Motor neuron (in vitro differentiated cells): ENCODE measurements around the gene PEX14. TPM values are rescaled to one million over a fixed set of nuclear protein-coding genes. Genes with fewer than 3 reads are reported as not detected.
A peak's percentile ranks its signal among the peaks of the same experiment; 100 is the strongest.

Experiments
- ATAC-seq, 8 experiments: fragments of 200-7000 bp; cut with Tn5 transposase; replicated peaks in 6 of 8; 2 replicates each; pipeline ENCODE4 v1.8.0; 2021; ENCODE audit warnings: mild to moderate bottlenecking in 8 of 8, moderate library complexity in 8 of 8
- H3K27ac ChIP-seq, 2 donors: fragments of 250-450 bp; sonication (Bioruptor Pico); 2 replicates each; pipeline ENCODE4 v1.9.0; 2021; ENCODE audit warnings: antibody characterized with exemption in 2 of 2, mild to moderate bottlenecking in 2 of 2, moderate library complexity in 1 of 2
- H3K4me1 ChIP-seq, 2 donors: fragments of 250-450 bp; sonication (Bioruptor Pico); replicated peaks in 1 of 2; 2 replicates each; pipeline ENCODE4 v1.6.1; 2021; ENCODE audit warnings: antibody characterized with exemption in 2 of 2, mild to moderate bottlenecking in 2 of 2, moderate library complexity in 1 of 2
- H3K4me3 ChIP-seq, 5 donors: fragments of 250-450 bp; sonication (Bioruptor Pico); 2 replicates each; pipeline ENCODE4 v1.9.0; 2021; ENCODE audit warnings: antibody characterized with exemption in 5 of 5, mild to moderate bottlenecking in 5 of 5, moderate library complexity in 4 of 5
- WGBS, 10 experiments: fragments of 450-650 bp; shearing (Covaris generic); methylation state at CpG; one replicate each; pipeline ENCODE4 v1.0.0; 2022; 5-methylcytosine and 5-hydroxymethylcytosine counted together
- in situ Hi-C, 9 experiments: fragments of 400-800 bp; cut with MboI; loops; one replicate each; pipeline ENCODE4 v1.15.0; 2021; ENCODE audit warnings: low sequenced_read_pairs in 9 of 9, low pct_unique_long_range_greater_than_20kb in 2 of 9; ENCODE audit not compliant: unreplicated experiment in 9 of 9
- total RNA-seq, 8 experiments: library from RNA; unstranded; fragments of 300-600 nt; gene quantifications; 2 replicates each; pipeline versions ENCODE4 v1.2.3 to v1.2.4, GENCODE V29; 2022

The PEX14 gene
- total RNA-seq, 8 experiments from 2014 or later: 16.9 to 31.1 (median 23.4) TPM

DNA sequence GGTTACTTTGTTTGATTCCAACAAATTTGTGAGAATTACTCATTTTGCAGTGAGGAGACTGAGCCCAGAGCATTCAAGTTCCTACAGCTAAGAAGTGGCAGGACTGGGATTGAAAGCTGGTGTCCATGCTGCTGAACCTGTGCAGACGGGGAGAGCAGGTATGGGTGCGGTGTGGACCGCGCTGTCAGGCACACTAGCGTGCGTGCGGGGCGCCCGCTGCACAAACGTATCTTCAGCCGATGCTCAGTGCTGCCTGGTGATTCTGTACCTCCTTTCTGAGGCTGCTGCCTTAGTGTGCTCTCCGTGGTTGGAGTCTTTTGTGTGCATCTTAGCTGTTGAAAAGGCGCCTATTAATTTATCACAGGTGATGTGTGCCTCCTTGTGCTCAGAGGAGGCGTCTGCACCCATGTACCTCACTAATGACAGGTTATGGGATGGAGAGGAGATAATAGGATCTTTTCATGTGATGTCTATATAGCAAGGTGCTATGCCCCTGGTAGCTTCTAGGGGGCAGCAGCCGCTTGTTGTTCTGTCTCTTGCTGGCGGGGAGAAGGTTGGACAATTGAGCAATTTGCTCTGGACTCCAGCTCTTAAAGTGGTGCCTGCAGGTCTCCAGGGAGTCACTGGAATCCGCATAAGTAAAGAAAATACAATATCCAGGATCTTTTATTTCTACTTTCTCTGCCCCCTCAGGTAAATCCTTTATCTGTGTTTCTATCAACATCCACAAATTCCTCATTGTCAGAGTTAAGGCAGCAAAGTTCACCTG lies 32.5 kb downstream of the PEX14 start:
- Histone ChIP-seq H3K27ac (no peak overlapping the region), H3K4me3 (no peak overlapping the region), H3K4me1 (peaks cover 24% of the 10 kb centered on the region in 2 donors)
- peak; percentile 76 to 95 (median 79) for ATAC-seq
- in situ Hi-C loops: loop anchor here in 8 of 9 experiments (25.0 kb wide), 3 partner anchors 355 to 455 kb away; no protein-coding TSS in a partner anchor
- WGBS, 10 experiments: 0 to 81% (median 31%) methylated on average over 1 to 14 of the region's 17 CpGs; no CpG with 5 or more reads in 2 of the 10 experiments

DNA sequence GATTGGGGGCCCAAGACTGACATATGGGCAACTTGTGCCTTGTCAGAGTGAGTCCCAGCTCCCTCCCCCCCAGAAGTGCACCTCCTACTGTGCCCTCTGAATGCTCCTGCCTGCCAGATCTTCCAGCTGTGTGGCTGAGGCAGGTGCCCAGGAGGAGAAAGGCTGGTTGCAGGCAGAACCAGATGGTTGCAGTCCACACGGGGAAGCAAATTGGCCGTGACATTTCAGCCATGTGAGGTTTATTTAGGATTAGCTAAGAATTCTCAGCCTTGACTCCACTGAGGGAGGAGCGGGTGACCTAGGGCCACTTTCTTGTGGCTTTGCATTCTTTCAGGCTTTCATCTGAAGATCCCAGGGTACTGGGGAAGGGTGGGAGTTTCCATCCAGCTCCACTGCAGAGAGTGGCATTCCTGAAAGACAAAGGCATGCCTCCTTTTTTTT lies 33.8 kb downstream of the PEX14 start:
- Histone ChIP-seq H3K4me3 (no peak overlapping the region), H3K4me1 (peaks cover 23 to 24% of the 10 kb centered on the region in 2 donors), H3K27ac (no peak overlapping the region)
- in situ Hi-C loops: loop anchor here in 8 of 9 experiments (25.0 kb wide), 3 partner anchors 354 to 454 kb away; no protein-coding TSS in a partner anchor
- 66 to 100% (median 94%) methylated on average over 1 to 3 of the region's 3 CpGs; no CpG with 5 or more reads in 7 of the 10 experiments for WGBS, 10 experiments
- ATAC-seq: peak in 1 of 8 experiments; percentile 20

DNA sequence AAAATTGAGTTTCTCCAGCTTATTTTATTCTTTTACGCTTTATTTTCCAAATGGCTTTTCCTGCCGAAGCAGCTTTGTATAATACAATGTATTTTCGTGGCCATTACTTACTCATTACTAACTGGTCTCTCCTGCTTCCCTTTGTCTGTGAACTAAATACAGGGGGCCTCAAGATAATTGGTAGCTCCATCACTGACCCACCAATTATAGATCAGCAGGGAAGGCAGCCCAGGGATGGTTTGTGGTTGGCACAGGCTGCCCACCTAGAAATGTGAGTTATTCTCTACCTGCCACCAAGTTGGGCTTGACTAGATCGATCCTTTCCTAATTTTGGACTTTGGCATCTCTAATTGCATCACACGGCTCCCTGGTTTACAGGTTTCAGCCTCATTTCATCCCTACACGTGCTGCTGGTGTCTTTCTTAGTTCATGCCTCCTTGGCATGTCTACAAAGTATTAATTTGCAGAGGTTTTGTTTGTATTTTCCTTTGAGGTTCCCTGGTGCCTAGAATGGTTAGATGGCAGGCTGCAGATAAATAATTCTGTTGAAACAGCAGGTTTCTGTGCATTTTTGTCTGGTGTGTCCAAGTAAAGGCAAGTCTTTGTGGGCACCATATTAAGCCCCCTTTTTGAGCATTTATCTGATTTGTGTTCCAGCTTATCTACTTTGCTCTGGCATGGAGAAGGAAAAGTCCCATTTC lies 35.2 kb downstream of the PEX14 start:
- no peak for ATAC-seq
- 76 to 96% (median 85%) methylated on average over 3 to 6 of the region's 6 CpGs; no CpG with 5 or more reads in 1 of the 10 experiments for WGBS, 10 experiments
- H3K27ac ChIP-seq: no peak overlapping the region
- H3K4me1 ChIP-seq: peaks cover 17 to 23% of the 10 kb centered on the region in 2 donors
- in situ Hi-C loops: loop anchor here in 8 of 9 experiments (25.0 kb wide), 3 partner anchors 352 to 452 kb away; no protein-coding TSS in a partner anchor
- H3K4me3 ChIP-seq: no peak overlapping the region

DNA sequence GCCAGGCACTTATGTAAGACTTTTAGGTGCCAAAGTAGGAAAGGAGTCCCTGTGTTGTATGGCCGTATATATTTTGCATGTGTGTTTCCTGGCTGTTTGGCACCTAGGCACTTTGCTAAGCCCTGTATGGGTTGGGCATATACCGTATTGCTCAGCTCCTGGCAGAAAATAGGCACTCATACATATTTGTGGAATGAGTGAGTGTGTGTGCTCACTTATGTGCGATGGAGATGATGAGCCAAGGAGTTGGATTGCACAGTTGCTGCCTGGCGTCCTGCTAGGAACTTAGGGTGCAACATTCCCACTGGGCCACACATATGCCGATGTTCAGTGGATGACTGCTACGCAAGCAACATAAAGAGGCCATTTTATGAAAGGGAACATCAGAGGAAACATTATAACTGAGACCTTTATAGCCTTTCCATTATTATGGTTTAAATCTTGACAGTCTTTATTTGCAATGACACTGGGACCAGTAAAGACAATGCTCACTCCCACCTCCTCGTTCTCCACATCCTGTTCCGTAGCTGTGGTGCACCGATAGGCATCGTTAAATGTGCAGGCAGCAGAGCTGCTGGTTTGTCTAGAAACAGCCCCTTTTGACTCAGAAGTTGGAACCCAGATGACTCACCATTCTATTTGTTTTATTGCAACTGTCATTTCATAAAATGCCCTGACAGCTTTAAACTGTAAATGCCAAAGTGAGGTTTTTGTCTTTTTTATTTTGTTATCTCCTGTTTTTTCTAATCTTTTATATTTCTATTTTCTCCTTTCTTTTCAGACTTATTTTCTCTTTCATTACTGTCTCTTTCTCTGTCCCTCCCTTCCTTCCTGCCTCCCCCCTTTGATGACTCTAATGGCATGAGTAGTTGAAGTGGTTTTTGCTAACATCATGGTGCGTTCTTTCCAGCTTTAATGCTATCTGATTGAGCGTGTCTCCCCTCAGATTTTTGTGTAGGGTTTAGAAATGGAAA lies 36.1 kb downstream of the PEX14 start:
- H3K4me3 ChIP-seq: no peak overlapping the region
- WGBS, 10 experiments: 6 to 86% (median 66%) methylated on average over 3 to 12 of the region's 12 CpGs
- no peak overlapping the region for H3K27ac ChIP-seq
- in situ Hi-C loops: loop anchor here in 8 of 9 experiments (25.0 kb wide), 3 partner anchors 351 to 451 kb away; no protein-coding TSS in a partner anchor
- ATAC-seq: peak in 7 of 8 experiments; percentile 29 to 66 (median 59)
- peaks cover 17 to 23% of the 10 kb centered on the region in 2 donors for H3K4me1 ChIP-seq

DNA sequence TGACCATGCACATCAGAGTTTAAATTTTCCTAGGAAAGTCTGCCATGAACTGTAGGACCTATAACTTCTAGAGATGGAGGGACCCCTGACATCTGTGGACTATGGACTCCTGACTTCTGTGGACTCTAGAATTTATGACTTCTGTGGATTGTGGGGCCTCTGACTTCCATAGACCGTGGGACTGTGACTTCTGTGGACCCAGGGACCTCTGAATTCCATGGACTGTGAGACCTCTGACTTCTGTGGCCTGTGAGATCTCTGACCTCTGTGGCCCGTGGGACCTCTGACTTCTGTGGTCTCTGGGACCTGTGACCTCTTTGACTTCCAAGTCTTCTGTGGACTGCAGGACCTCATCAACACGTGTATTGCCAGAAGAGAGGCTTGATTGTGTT lies 36.7 kb downstream of the PEX14 start:
- no peak for ATAC-seq
- WGBS, 10 experiments: 40 to 100% (median 94%) methylated on average over 1 to 3 of the region's 3 CpGs; no CpG with 5 or more reads in 4 of the 10 experiments
- no peak overlapping the region for H3K4me3 ChIP-seq
- in situ Hi-C loops: loop anchor here in 8 of 9 experiments (25.0 kb wide), 3 partner anchors 351 to 451 kb away; no protein-coding TSS in a partner anchor
- H3K27ac ChIP-seq: no peak overlapping the region
- peaks cover 17 to 23% of the 10 kb centered on the region in 2 donors for H3K4me1 ChIP-seq

DNA sequence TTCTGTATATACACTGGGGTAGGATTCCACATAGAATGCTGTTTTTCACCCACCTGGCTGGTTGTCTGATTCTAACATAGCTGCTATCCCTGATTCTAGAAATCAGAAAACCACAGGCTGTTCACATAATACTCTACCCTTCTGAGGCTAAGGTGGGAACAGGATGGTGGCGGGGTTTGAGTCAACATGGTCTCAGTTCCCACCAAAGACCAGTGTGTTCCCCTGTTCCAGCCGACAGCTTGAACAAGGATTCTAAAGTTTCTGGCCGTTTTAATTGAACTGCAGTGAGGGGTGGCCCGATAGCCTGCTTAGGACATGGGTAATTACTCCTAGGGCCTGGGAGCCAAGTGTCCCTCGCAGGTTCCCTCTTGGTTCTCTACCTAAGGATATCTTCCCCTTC lies 38.4 kb downstream of the PEX14 start:
- Histone ChIP-seq H3K4me1 (peaks cover 14 to 21% of the 10 kb centered on the region in 2 donors), H3K27ac (no peak overlapping the region), H3K4me3 (no peak overlapping the region)
- in situ Hi-C loops: loop anchor here in 8 of 9 experiments (25.0 kb wide), 3 partner anchors 349 to 449 kb away; no protein-coding TSS in a partner anchor
- WGBS, 10 experiments: 73 to 100% (median 91%) methylated on average over 2 to 5 of the region's 5 CpGs; no CpG with 5 or more reads in 4 of the 10 experiments
- no peak for ATAC-seq

DNA sequence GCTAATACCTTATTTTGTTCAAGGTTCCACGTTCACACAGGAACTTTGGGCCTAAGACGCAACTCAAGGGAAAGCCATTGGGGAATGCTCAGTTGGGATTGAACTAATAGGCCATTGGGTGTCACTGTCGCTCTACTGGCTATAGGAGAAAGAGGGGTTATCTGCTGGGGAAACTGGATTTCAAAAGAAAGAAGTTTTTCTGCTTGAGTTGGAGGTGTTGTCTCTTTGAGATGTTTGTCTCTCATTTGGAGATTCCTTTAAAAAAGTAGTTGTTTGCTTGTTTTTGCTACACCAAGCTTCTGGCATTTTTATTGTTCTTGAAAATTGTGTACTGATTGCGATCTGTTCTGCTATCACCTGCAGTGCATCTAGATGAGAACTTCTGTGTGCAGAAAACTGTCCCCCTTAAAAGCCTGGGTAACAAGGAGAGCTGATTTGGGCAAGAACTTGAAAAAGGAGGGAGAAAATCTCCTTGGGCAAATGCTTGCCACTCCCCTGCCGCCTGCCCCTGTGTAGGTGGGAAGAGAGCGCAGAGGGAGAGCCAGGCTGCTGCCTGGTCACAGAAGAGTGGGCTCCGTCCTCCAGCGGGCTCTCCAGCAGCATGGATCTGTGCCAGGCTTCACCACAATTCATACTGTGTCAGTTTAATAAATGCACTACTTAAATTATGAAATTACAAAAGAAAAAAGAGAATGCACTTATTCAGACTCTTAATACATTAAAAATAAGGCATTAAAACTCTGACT lies 39.9 kb downstream of the PEX14 start:
- in situ Hi-C loops: loop anchor here in 8 of 9 experiments (25.0 kb wide), 3 partner anchors 348 to 448 kb away; no protein-coding TSS in a partner anchor
- peaks cover 26 to 33% of the 10 kb centered on the region in 2 donors for H3K4me1 ChIP-seq

DNA sequence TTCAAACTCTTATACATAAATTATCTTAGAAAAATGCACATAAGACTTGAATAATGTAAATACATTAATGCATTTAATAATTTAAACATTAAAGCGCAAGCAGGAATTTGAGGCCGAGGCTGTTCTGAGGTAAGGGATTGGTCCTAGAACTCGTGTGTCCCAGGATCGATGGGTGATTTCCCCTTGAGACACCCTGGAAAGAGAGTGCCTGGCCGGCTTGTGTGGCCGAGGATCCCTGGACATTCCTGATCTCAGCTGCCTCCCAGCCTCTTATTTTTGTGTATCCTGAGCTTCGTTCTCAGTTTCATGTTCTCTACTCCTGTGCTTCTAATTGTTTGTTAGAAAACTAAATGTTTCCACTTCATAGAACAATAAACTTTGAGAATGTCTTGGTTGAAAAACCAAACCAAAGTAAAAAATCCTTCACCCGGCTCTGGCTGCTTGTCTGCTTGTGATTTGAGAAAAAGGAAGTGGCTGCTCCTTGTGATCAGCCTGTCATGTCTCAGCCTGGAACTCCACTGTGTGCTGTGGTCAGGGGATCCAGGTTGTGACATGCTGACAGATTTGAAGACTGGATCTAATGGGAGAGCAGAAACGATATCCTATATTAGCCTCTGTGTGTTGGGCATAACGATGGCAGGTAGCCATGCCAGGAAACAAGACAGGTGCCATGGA lies 40.7 kb downstream of the PEX14 start:
- Histone ChIP-seq H3K27ac (no peak overlapping the region), H3K4me3 (no peak overlapping the region), H3K4me1 (peaks cover 29 to 34% of the 10 kb centered on the region in 2 donors)
- peak in 1 of 8 experiments; percentile 36 for ATAC-seq
- in situ Hi-C loops: loop anchor here in 8 of 9 experiments (25.0 kb wide), 3 partner anchors 347 to 447 kb away; no protein-coding TSS in a partner anchor
- WGBS, 10 experiments: 12 to 100% (median 84%) methylated on average over 1 to 9 of the region's 10 CpGs

More for the DNA sequence above, 39.9 kb downstream of the PEX14 start:
- ATAC-seq: peak in 4 of 8 experiments; percentile 24 to 49 (median 30)
- H3K4me3 ChIP-seq: no peak overlapping the region
- 0 to 90% (median 73%) methylated on average over 1 to 8 of the region's 8 CpGs for WGBS, 10 experiments
- no peak overlapping the region for H3K27ac ChIP-seq

DNA sequence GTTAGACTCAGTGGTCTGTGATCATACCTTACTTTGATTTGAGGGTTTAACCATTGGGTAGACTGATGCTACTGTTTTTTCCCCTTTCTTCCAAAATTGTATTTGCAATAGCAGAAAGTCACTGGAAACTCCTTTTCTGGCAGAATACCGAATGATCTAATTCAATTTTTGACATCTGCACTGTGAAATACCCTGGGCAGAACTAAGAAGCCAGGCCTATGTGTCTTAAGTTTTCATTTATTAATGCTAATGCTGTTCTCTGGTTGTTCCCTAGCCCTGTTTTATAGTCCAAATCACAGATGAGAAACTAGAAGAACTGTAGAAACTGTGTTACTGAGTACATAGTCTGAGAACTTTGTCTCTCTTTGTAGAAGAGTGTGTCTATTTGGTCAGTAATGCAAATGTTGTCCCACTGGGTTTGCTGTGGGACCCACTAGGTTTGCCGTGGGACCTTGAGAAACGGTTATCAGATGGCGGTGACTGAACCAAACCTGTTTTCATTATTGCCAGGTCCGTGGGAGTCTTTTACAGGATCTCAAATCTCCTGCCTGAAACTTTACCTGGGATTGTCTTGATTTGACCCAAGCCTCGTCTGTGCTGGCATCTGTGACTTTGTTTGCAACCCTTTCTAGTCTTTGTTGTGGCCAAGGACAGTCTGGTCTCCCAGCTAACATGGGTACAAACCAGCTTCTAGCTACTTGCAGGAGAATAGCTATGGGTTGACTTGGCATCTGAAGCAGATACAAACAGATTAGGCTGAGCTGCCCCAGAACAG lies 41.4 kb downstream of the PEX14 start:
- no peak for ATAC-seq

DNA sequence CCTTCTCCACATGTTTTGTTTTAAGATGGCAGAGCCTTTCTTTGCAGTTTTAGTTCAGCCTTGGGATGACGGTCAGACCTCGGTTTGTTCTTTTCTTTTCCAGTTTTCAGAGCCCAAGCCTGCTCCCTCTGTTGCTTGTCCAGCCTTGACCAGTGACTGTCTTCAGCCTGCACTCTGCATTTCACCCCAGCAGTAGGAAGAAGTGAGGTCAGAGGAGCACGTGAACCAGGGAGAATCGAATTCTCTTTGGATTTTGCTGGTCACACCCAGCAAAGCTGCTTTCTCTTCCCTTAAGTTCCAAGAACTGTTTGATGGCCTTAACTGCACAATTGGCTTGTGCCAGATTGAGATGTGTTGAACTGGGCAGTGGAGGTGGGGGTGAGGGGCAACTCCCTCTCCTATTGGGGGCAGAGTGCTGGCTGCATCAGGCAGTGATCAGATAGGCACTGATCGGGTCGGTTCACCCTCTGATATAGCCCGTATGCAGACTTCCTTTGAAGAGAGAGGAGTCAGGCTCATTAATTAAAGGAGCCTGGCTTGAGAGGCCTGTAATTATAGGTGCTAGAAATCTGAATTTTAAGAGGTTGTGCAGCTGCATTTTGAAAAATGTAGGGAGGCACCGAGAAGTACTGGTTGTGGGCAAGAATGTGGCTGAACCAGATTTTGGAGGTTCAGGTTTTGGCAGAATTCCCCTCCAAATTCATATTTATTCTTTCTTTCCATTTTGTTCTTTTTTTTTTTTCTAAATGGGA lies 42.4 kb downstream of the PEX14 start:
- H3K4me3 ChIP-seq: no peak overlapping the region
- H3K27ac ChIP-seq: no peak overlapping the region
- ATAC-seq: peak in 3 of 8 experiments; percentile 4 to 85 (median 70)
- in situ Hi-C loops: loop anchor here in 8 of 9 experiments (25.0 kb wide), 3 partner anchors 345 to 445 kb away; no protein-coding TSS in a partner anchor
- WGBS, 10 experiments: 43 to 78% (median 72%) methylated on average over 3 to 8 of the region's 8 CpGs; no CpG with 5 or more reads in 2 of the 10 experiments
- peaks cover 23 to 29% of the 10 kb centered on the region in 2 donors for H3K4me1 ChIP-seq

More for the DNA sequence above, 41.4 kb downstream of the PEX14 start:
- in situ Hi-C loops: loop anchor here in 8 of 9 experiments (25.0 kb wide), 3 partner anchors 346 to 446 kb away; no protein-coding TSS in a partner anchor
- no peak overlapping the region for H3K27ac ChIP-seq
- WGBS, 10 experiments: 69 to 97% (median 84%) methylated on average over 1 to 6 of the region's 6 CpGs; no CpG with 5 or more reads in 3 of the 10 experiments
- no peak overlapping the region for H3K4me3 ChIP-seq
- peaks cover 25 to 29% of the 10 kb centered on the region in 2 donors for H3K4me1 ChIP-seq
